Testis (tissue), 2 donors: ENCODE measurements around the gene STX17.

ENCODE experiments used
- POLR2A ChIP-seq: fragments of 450-650 bp; IDR thresholded peaks from one replicate; pipeline ENCODE4 v1.6.1; 2017; ENCODE audit warnings: antibody characterized with exemption, mild to moderate bottlenecking, moderate library complexity
- TF ChIP-seq, protein P1 (sequence below), 3 experiments: fragments of 450-650 bp in 2 of 3; fragments of 200-600 bp in 1 of 3; sonication (generic) in 1 of 3; IDR thresholded peaks; one replicate each; pipeline ENCODE4 v1.5.1; 2016 to 2019; ENCODE audit warnings: antibody characterized with exemption in 3 of 3, mild to moderate bottlenecking in 2 of 3, moderate library complexity in 1 of 3

DNA sequence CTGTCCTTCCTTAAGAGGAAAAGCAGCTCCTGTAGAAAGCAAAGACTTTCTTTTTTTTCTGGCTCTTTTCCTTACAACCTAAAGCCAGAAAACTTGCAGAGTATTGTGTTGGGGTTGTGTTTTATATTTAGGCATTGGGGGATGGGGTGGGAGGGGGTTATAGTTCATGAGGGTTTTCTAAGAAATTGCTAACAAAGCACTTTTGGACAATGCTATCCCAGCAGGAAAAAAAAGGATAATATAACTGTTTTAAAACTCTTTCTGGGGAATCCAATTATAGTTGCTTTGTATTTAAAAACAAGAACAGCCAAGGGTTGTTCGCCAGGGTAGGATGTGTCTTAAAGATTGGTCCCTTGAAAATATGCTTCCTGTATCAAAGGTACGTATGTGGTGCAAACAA lies 42.5 kb upstream of the STX17 start:
- TF ChIP-seq, protein P1, sequence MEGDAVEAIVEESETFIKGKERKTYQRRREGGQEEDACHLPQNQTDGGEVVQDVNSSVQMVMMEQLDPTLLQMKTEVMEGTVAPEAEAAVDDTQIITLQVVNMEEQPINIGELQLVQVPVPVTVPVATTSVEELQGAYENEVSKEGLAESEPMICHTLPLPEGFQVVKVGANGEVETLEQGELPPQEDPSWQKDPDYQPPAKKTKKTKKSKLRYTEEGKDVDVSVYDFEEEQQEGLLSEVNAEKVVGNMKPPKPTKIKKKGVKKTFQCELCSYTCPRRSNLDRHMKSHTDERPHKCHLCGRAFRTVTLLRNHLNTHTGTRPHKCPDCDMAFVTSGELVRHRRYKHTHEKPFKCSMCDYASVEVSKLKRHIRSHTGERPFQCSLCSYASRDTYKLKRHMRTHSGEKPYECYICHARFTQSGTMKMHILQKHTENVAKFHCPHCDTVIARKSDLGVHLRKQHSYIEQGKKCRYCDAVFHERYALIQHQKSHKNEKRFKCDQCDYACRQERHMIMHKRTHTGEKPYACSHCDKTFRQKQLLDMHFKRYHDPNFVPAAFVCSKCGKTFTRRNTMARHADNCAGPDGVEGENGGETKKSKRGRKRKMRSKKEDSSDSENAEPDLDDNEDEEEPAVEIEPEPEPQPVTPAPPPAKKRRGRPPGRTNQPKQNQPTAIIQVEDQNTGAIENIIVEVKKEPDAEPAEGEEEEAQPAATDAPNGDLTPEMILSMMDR (IDR thresholded peaks at IDR 0.05) = no peak
- TF ChIP-seq POLR2A = no peak
